Transverse colon (tissue), 4 donors: ENCODE measurements around the gene LYZL4.

Experiments
- CTCF ChIP-seq, 5 experiments: fragments of 200-600 bp in 3 of 5; fragments of 450-650 bp in 2 of 5; sonication (generic) in 3 of 5; IDR thresholded peaks; 1 replicate in 2 of 5; 2 replicates in 3 of 5; pipeline ENCODE4 v1.5.1; 2016 to 2017; ENCODE audit warnings: antibody characterized with exemption in 5 of 5, inconsistent platforms in 3 of 5, mild to moderate bottlenecking in 2 of 5, moderate library complexity in 1 of 5
- EP300 ChIP-seq: sonication (generic); formaldehyde crosslinking; IDR thresholded peaks from one replicate; pipeline ENCODE4 v1.6.1; 2017; ENCODE audit warnings: antibody characterized with exemption, low read depth
- POLR2AphosphoS5 ChIP-seq, 3 donors: sonication (generic); formaldehyde crosslinking; IDR thresholded peaks; one replicate each; pipeline ENCODE4 v1.6.1; 2016; ENCODE audit warnings: antibody characterized with exemption in 3 of 3

- TF ChIP-seq CTCF (IDR thresholded peaks at IDR 0.05) = no peak
- TF ChIP-seq POLR2AphosphoS5 (IDR thresholded peaks at IDR 0.05) = no peak
- TF ChIP-seq EP300 = no peak
Measured at GRCh38 chr3:42349765-42350594, 60.4 kb downstream of the LYZL4 start.
